ENCODE data around the gene EAF2.

EAF2 gene

GRCh38 chr3:121914081-121914998 lies 79.3 kb downstream of the EAF2 start:
- H3K4me3 ChIP-seq (ENCODE audit: low read depth, low read length) = no peak overlapping the region
- TF ChIP-seq CTCF (IDR thresholded peaks at IDR 0.05; ENCODE audit: low read depth, low read length) = no peak

DNA sequence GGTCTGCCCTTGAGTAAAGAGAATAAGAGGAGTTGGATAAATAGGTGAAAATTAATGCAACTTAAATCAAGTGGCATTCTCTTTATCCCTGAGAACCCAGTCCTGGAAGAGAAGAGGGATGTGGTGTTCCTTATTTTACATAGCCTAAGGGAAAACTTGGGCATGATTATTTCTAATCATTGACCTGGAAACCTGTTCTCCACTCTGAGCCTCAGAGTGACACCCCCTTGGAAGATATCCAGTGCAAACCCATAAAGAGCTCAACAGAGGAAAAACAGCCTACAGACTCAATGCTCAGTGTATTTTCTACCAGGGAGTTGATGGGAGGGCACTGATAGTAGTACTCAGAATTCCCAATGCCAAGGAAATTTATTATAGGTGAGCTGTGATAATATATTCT lies 81.2 kb downstream of the EAF2 start:
- TF ChIP-seq CTCF (IDR thresholded peaks at IDR 0.05; ENCODE audit: low read depth, low read length) = no peak
- no peak overlapping the region for H3K4me3 ChIP-seq (ENCODE audit: low read depth, low read length)

GRCh38 chr3:121918779-121919483 lies 83.9 kb downstream of the EAF2 start:
- H3K4me3 ChIP-seq (ENCODE audit: low read depth, low read length) = no peak overlapping the region
- TF ChIP-seq CTCF (IDR thresholded peaks at IDR 0.05; ENCODE audit: low read depth, low read length) = no peak

GRCh38 chr3:121924734-121925133 lies 89.7 kb downstream of the EAF2 start:
- no peak overlapping the region for H3K4me3 ChIP-seq (ENCODE audit: low read depth, low read length)
- TF ChIP-seq CTCF (IDR thresholded peaks at IDR 0.05; ENCODE audit: low read depth, low read length) = no peak

DNA sequence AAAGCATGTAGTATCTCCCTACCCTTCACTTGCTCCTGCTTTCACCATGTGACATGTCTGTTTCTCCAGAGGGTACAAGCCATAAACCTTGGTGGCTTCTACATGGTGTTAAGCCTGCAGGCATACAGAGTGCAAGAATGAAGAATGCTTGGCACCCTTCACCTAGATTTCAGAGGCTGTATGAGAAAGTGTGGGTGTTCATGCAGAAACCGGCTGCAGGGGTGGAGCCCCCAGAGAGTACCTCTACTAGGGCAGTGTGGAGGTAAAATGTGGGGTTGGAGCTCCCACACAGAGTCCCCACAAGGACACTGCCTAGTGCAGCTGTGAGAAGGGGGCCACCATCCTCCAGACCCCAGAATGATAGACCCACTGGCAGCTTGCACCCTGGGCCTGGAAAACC lies 91.4 kb downstream of the EAF2 start:
- TF ChIP-seq CTCF (IDR thresholded peaks at IDR 0.05; ENCODE audit: low read depth, low read length) = no peak
- no peak overlapping the region for H3K4me3 ChIP-seq (ENCODE audit: low read depth, low read length)
